HepG2 (cell line): ENCODE measurements around the gene MILR1. TPM values are rescaled to one million over a fixed set of nuclear protein-coding genes. Genes with fewer than 3 reads are reported as not detected.

ENCODE experiments used
- FOXO4 ChIP-seq: sonication (generic); formaldehyde crosslinking; conservative IDR thresholded peaks from 2 replicates; pipeline ENCODE4 v1.8.1; 2023; ENCODE audit warnings: missing genetic modification reagents
- HNRNPH1 ChIP-seq: fragments of 200-400 bp; formaldehyde crosslinking; optimal IDR thresholded peaks from 2 replicates; pipeline ENCODE3; 2017; ENCODE audit warnings: mild to moderate bottlenecking, low read depth, low read length
- NFYB ChIP-seq: sonication (generic); formaldehyde crosslinking; IDR thresholded peaks from 2 replicates; pipeline ENCODE4 v1.4.0; 2020; ENCODE audit warnings: missing genetic modification reagents
- PRMT3 ChIP-seq: sonication (generic); formaldehyde crosslinking; IDR thresholded peaks from 2 replicates; pipeline ENCODE4 v1.8.1; 2022; ENCODE audit warnings: low read depth, mild to moderate bottlenecking, moderate library complexity, missing genetic modification reagents, borderline replicate concordance
- TCF12 ChIP-seq, 2 experiments: fragments of 450-650 bp in 1 of 2; sonication (generic) in 1 of 2; formaldehyde crosslinking in 1 of 2; IDR thresholded peaks; 2 replicates each; pipeline versions ENCODE4 v1.6.1 to v1.8.0; 2017 to 2022; ENCODE audit warnings: antibody characterized with exemption in 1 of 2, mild to moderate bottlenecking in 1 of 2, missing genetic modification reagents in 1 of 2, moderate library complexity in 1 of 2
- TCF7L2 ChIP-seq: IDR thresholded peaks from 2 replicates; pipeline ENCODE4 v1.6.1; 2011; ENCODE audit warnings: mild to moderate bottlenecking, low read depth, low read length, moderate library complexity
- THRA ChIP-seq: sonication (generic); formaldehyde crosslinking; IDR thresholded peaks from 2 replicates; pipeline ENCODE4 v1.4.0; 2020; ENCODE audit warnings: missing genetic modification reagents, borderline replicate concordance
- TOPORS ChIP-seq: sonication (generic); formaldehyde crosslinking; IDR thresholded peaks from 2 replicates; pipeline ENCODE4 v1.8.0; 2023; ENCODE audit warnings: mild to moderate bottlenecking, missing genetic modification reagents
- TSC22D2 ChIP-seq: sonication (generic); formaldehyde crosslinking; IDR thresholded peaks from 2 replicates; pipeline ENCODE4 v1.5.1; 2020; ENCODE audit warnings: missing genetic modification reagents, mild to moderate bottlenecking, borderline replicate concordance
- ZNF331 ChIP-seq: sonication (generic); formaldehyde crosslinking; IDR thresholded peaks from 2 replicates; pipeline ENCODE4 v1.4.0; 2020; ENCODE audit warnings: missing genetic modification reagents
- ZNF747 ChIP-seq: sonication (generic); formaldehyde crosslinking; IDR thresholded peaks from 2 replicates; pipeline ENCODE4 v1.8.1; 2023; ENCODE audit warnings: missing genetic modification reagents, mild to moderate bottlenecking, borderline replicate concordance
- ZNF841 ChIP-seq: sonication (generic); formaldehyde crosslinking; IDR thresholded peaks from 2 replicates; pipeline ENCODE4 v1.8.1; 2023; ENCODE audit warnings: missing genetic modification reagents, borderline replicate concordance
- ZSCAN20 ChIP-seq: sonication (generic); formaldehyde crosslinking; IDR thresholded peaks from 2 replicates; pipeline ENCODE4 v1.4.0; 2020; ENCODE audit warnings: missing genetic modification reagents, mild to moderate bottlenecking, borderline replicate concordance
- polyA plus RNA-seq, 8 experiments: library from polyadenylated mRNA; depleted of rRNA in 3 of 8; stranded (reverse) in 7 of 8; unstranded in 1 of 8; fragments of >200 nt; fragmentation: Illumina TruSeq in 4 of 8; extraction: Trizol in 4 of 8; gene quantifications; 2 replicates each; pipeline versions ENCODE4 v1.2.1 to v1.2.3, GENCODE V29; 2011 to 2016; ENCODE audit warnings: low read depth in 4 of 8, missing spikeins in 1 of 8, mixed read lengths in 1 of 8; ENCODE audit not compliant: insufficient read depth in 1 of 8
- total RNA-seq, 5 experiments: library from RNA; depleted of rRNA; stranded (reverse); fragments of >200 nt; fragmentation: Illumina TruSeq; extraction: Trizol; gene quantifications; 2 replicates each; pipeline ENCODE4 v1.2.3, GENCODE V29; 2016; ENCODE audit warnings: low read depth in 1 of 5
- TF ChIP-seq, protein P1 (sequence below): sonication (generic); formaldehyde crosslinking; IDR thresholded peaks from 2 replicates; pipeline ENCODE4 v1.5.0; 2020; ENCODE audit warnings: mild to moderate bottlenecking, missing genetic modification reagents
- TF ChIP-seq, protein P2 (sequence below): sonication (generic); formaldehyde crosslinking; IDR thresholded peaks from 2 replicates; pipeline ENCODE4 v1.9.0; 2021; ENCODE audit warnings: missing genetic modification reagents, mild to moderate bottlenecking, borderline replicate concordance
- TF ChIP-seq, protein P3 (sequence below): sonication (generic); formaldehyde crosslinking; IDR thresholded peaks from 2 replicates; pipeline ENCODE4 v1.5.1; 2020; ENCODE audit warnings: missing genetic modification reagents, mild to moderate bottlenecking, borderline replicate concordance

MILR1 gene
- total and polyA plus RNA-seq, 2 of the 13 experiments (the other 11 are each of a cell fraction or from before 2014, with no cell fraction given) = 0.27 to 1.7 TPM

DNA sequence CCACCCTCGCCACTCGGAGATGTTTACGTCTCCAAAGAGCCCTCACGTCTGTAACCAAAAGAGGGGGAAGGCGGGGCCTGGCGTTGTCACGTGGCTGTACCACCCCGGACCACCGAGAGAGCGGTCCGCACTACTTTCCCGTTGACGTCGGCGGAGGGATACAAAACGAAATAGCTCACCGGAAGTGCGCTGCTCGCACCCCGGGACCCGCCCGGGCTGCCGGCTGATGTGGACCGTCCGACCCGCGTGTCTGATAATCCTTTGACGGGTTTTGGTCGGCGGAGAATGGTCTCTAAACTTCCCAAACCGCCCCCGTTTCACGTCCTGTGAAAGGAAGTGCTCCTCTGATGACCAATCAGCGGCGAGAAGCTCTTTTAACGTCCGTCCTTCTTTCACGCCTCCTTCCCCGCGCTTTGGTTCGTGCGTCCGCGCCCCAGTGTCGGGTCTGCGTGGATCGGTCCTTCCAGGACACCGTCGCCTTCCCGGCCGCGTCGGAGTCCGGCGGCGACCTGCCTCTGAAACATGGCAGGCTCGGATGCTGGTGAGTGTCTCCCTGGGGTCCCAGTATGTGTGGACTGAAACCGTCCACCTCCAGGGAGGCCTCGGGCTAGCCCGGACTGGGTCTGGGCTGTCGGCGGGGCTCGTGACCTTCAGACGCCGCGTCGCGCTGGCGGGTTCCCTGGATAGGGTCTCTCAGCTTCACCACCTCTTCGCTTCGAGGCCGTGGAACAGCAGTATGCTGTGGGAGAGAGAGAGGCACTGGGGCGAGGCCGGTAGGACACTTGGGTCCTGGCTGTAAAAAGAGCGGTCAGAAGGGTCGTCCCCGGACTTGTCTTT, 57.9 kb downstream of the MILR1 start, which contains the start of gene CEP95 (continued):
- no peak for TF ChIP-seq TCF12 (IDR thresholded peaks at IDR 0.05)
- TF ChIP-seq TCF12 (CRISPR knock-in tag; IDR thresholded peaks at IDR 0.05) = peak; percentile 89; the same call in 1 of the 2 replicates
- TF ChIP-seq ZNF331 (CRISPR knock-in tag) = peak; percentile 46
- TF ChIP-seq, protein P1, sequence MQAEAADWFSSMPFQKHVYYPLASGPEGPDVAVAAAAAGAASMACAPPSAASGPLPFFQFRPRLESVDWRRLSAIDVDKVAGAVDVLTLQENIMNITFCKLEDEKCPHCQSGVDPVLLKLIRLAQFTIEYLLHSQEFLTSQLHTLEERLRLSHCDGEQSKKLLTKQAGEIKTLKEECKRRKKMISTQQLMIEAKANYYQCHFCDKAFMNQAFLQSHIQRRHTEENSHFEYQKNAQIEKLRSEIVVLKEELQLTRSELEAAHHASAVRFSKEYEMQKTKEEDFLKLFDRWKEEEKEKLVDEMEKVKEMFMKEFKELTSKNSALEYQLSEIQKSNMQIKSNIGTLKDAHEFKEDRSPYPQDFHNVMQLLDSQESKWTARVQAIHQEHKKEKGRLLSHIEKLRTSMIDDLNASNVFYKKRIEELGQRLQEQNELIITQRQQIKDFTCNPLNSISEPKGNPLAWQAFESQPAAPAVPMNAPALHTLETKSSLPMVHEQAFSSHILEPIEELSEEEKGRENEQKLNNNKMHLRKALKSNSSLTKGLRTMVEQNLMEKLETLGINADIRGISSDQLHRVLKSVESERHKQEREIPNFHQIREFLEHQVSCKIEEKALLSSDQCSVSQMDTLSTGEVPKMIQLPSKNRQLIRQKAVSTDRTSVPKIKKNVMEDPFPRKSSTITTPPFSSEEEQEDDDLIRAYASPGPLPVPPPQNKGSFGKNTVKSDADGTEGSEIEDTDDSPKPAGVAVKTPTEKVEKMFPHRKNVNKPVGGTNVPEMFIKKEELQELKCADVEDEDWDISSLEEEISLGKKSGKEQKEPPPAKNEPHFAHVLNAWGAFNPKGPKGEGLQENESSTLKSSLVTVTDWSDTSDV (CRISPR knock-in tag) = peak; percentile 98
- no peak for TF ChIP-seq TOPORS (CRISPR knock-in tag)
- TF ChIP-seq, protein P2, sequence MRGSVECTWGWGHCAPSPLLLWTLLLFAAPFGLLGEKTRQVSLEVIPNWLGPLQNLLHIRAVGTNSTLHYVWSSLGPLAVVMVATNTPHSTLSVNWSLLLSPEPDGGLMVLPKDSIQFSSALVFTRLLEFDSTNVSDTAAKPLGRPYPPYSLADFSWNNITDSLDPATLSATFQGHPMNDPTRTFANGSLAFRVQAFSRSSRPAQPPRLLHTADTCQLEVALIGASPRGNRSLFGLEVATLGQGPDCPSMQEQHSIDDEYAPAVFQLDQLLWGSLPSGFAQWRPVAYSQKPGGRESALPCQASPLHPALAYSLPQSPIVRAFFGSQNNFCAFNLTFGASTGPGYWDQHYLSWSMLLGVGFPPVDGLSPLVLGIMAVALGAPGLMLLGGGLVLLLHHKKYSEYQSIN (CRISPR knock-in tag) = no peak
- peak; percentile 47; the same call in 1 of the 2 replicates for TF ChIP-seq PRMT3
- peak; percentile 78; the same call in 1 of the 2 replicates for TF ChIP-seq ZSCAN20
- no peak for TF ChIP-seq HNRNPH1
- peak; percentile 67; the same call in 1 of the 2 replicates for TF ChIP-seq THRA
- TF ChIP-seq ZNF841 (CRISPR knock-in tag) = peak; percentile 89
- no peak for TF ChIP-seq TSC22D2 (CRISPR knock-in tag)
- TF ChIP-seq, protein P3, sequence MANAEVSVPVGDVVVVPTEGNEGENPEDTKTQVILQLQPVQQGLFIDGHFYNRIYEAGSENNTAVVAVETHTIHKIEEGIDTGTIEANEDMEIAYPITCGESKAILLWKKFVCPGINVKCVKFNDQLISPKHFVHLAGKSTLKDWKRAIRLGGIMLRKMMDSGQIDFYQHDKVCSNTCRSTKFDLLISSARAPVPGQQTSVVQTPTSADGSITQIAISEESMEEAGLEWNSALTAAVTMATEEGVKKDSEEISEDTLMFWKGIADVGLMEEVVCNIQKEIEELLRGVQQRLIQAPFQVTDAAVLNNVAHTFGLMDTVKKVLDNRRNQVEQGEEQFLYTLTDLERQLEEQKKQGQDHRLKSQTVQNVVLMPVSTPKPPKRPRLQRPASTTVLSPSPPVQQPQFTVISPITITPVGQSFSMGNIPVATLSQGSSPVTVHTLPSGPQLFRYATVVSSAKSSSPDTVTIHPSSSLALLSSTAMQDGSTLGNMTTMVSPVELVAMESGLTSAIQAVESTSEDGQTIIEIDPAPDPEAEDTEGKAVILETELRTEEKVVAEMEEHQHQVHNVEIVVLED (CRISPR knock-in tag) = peak; percentile 93
- peak; percentile 84 for TF ChIP-seq NFYB (CRISPR knock-in tag)
- TF ChIP-seq FOXO4 (CRISPR knock-in tag) = no peak
- no peak for TF ChIP-seq TCF7L2
- peak; percentile 90 for TF ChIP-seq ZNF747 (CRISPR knock-in tag)
